ENCODE results near the gene CENPT. TPM values are rescaled to one million over a fixed set of nuclear protein-coding genes. Genes with fewer than 3 reads are reported as not detected.
A peak's percentile ranks its signal among the peaks of the same experiment; 100 is the strongest.

CENPT gene
- total and polyA plus RNA-seq, 2 donors (not counting 1 experiment from before 2014, with no cell fraction given) = 75.0 to 169 TPM

DNA sequence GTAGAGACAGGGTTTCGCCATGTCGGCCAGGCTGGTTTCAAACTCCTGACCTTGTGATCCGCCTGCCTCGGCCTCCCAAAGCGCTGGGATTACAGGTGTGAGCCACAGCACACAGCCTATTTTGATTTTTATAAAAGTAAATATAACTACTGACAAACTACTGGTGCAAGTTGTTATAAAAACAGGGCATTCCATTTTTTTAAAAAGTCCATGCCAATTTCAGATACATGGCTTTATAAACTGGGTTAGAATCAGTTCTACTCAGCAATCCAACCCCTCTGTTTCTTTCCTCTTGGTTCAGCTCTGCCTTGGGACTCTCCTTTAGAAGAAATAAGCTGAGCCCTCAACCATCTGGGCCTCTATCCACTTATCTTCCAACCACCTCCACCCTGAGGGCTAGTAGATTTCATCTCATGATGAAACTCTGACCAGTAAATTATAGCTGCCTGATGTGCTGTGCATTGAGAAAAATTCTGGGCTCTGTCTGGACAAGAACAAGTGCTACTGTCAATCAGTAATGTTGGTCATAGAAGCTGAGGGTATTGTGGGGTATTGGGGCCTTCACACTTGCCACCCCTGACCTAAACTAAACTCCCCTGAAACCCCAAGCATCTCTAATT lies 51.3 kb downstream of the CENPT start:
- Mint-ChIP-seq H3K4me3 (no peak overlapping the region), H3K27me3 (no peaks in the 10 kb centered on the region), H3K27ac (peak overlapping the region; percentile 22), H3K9me3 (ENCODE audit: insufficient read depth) (no peaks in the 10 kb centered on the region), H3K4me1 (peaks cover 43% of the 10 kb centered on the region)
- POLR2A ChIA-PET = no interaction called here
- no peaks in the 10 kb centered on the region for H3K27me3 ChIP-seq (replicated peaks in 1 of 4; ENCODE audit: control extremely low read depth in 1 of 4, control insufficient read depth in 3 of 4, insufficient read depth in 4 of 4, low read length in 3 of 4)
- DNase-seq (no peak), ATAC-seq (ENCODE audit: low read depth) (no peak)
- H3K9me3 ChIP-seq (ENCODE audit: control extremely low read depth in 1 of 3, control insufficient read depth in 2 of 3, insufficient read depth in 1 of 3, low read length in 2 of 3) = no peaks in the 10 kb centered on the region
- CTCF ChIA-PET = interaction anchor here (1.7 to 2.3 kb wide), 2 partner anchors 11 to 20 kb away, joined by 5 to 8 read pairs; partner anchors contain the start of genes RANBP10 and TSNAXIP1
- peaks cover 1 to 26% of the 10 kb centered on the region in 2 experiments for H3K36me3 ChIP-seq (replicated peaks in 1 of 2; ENCODE audit: control extremely low read depth in 1 of 2, control insufficient read depth in 1 of 2, extremely low read depth in 1 of 2, insufficient read depth in 2 of 2, low read length in 1 of 2)
- WGBS (ENCODE audit: insufficient coverage) = no CpG with 5 or more reads among the region's 5 CpGs
- intact Hi-C loops (cut with micrococcal nuclease) = no loop called here
- peaks cover 16 to 17% of the 10 kb centered on the region in 2 donors for H3K4me1 ChIP-seq (ENCODE audit: control insufficient read depth in 2 of 2, insufficient read depth in 2 of 2, low read length in 2 of 2)
- no peak for TF ChIP-seq CTCF (IDR thresholded peaks at IDR 0.05)
- no peak for TF ChIP-seq EZH2 (IDR thresholded peaks at IDR 0.05; ENCODE audit: borderline replicate concordance, insufficient read depth, low read depth, low read length, poor library complexity, severe bottlenecking)
- H4K20me1 ChIP-seq (ENCODE audit: control insufficient read depth, insufficient read depth, low read length, poor library complexity, severe bottlenecking) = peaks cover 66% of the 10 kb centered on the region
- H3K79me2 ChIP-seq (ENCODE audit: control insufficient read depth, insufficient read depth, low read length) = peaks cover 97% of the 10 kb centered on the region
- H3K9ac ChIP-seq (ENCODE audit: low read length) = no peak overlapping the region
- H3K27ac ChIP-seq (ENCODE audit: low read length in 2 of 2) = no peak overlapping the region
- no peak overlapping the region for H3K4me2 ChIP-seq (replicated peaks; ENCODE audit: low read depth, low read length, poor library complexity, severe bottlenecking)
- H2AFZ ChIP-seq (ENCODE audit: insufficient read depth, low read depth, low read length, poor library complexity, severe bottlenecking) = no peak overlapping the region
- H3K4me3 ChIP-seq (ENCODE audit: control extremely low read depth in 1 of 5, extremely low read depth in 1 of 5, insufficient read depth in 1 of 5, low read depth in 2 of 5, low read length in 4 of 5) = no peak overlapping the region

- Histone ChIP-seq H3K27me3 (replicated peaks in 1 of 4; ENCODE audit: control extremely low read depth in 1 of 4, control insufficient read depth in 3 of 4, insufficient read depth in 4 of 4, low read length in 3 of 4) (no peaks in the 10 kb centered on the region), H2AFZ (ENCODE audit: insufficient read depth, low read depth, low read length, poor library complexity, severe bottlenecking) (no peak overlapping the region), H3K9me3 (ENCODE audit: control extremely low read depth in 1 of 3, control insufficient read depth in 2 of 3, insufficient read depth in 1 of 3, low read length in 2 of 3) (no peaks in the 10 kb centered on the region), H3K4me2 (replicated peaks; ENCODE audit: low read depth, low read length, poor library complexity, severe bottlenecking) (peak overlapping the region; percentile 21), H3K79me2 (ENCODE audit: control insufficient read depth, insufficient read depth, low read length) (peaks cover 89% of the 10 kb centered on the region), H3K36me3 (replicated peaks in 1 of 2; ENCODE audit: control extremely low read depth in 1 of 2, control insufficient read depth in 1 of 2, extremely low read depth in 1 of 2, insufficient read depth in 2 of 2, low read length in 1 of 2) (peaks cover 0 to 2% of the 10 kb centered on the region in 2 experiments), H3K4me3 (ENCODE audit: control extremely low read depth in 1 of 5, extremely low read depth in 1 of 5, insufficient read depth in 1 of 5, low read depth in 2 of 5, low read length in 4 of 5) (no peak overlapping the region), H3K9ac (ENCODE audit: low read length) (no peak overlapping the region), H3K27ac (ENCODE audit: low read length in 2 of 2) (no peak overlapping the region), H4K20me1 (ENCODE audit: control insufficient read depth, insufficient read depth, low read length, poor library complexity, severe bottlenecking) (peaks cover 36% of the 10 kb centered on the region), H3K4me1 (ENCODE audit: control insufficient read depth in 2 of 2, insufficient read depth in 2 of 2, low read length in 2 of 2) (peaks cover 18 to 24% of the 10 kb centered on the region in 2 donors)
- Mint-ChIP-seq H3K4me3 (no peak overlapping the region), H3K27me3 (no peaks in the 10 kb centered on the region), H3K4me1 (peaks cover 29% of the 10 kb centered on the region), H3K27ac (no peak overlapping the region), H3K9me3 (ENCODE audit: insufficient read depth) (no peaks in the 10 kb centered on the region)
- intact Hi-C loops (cut with micrococcal nuclease) = no loop called here
- POLR2A ChIA-PET = no interaction called here
- DNase-seq = no peak
- ATAC-seq (ENCODE audit: low read depth) = no peak
- CTCF ChIA-PET = no interaction called here
- TF ChIP-seq CTCF (IDR thresholded peaks at IDR 0.05) (no peak), EZH2 (IDR thresholded peaks at IDR 0.05; ENCODE audit: borderline replicate concordance, insufficient read depth, low read depth, low read length, poor library complexity, severe bottlenecking) (no peak)
Measured at GRCh38 chr16:67790071-67790470, 57.4 kb downstream of the CENPT start.
